Central memory CD8-positive, alpha-beta T cell (primary cell): ENCODE data around the gene MED13L.

Experiments used
- ATAC-seq: fragments of 150-1000 bp; cut with Tn5 transposase; replicated peaks from 2 replicates; pipeline ENCODE4 v1.10.0; 2022; ENCODE audit warnings: mild to moderate bottlenecking, moderate FRiP score, moderate number of reproducible peaks; ENCODE audit not compliant: poor library complexity, severe bottlenecking; ENCODE audit errors: extremely low read depth
- DNase-seq, 2 donors: peaks; one replicate each; pipeline ENCODE4 v3.0.0; 2021; ENCODE audit warnings: low spot score in 2 of 2
- H3K27ac Mint-ChIP-seq: one replicate; pipeline ENCODE4 v1.8.0; 2022; ENCODE audit warnings: low read depth, mild to moderate bottlenecking, moderate library complexity, mixed read lengths
- H3K27me3 Mint-ChIP-seq: one replicate; pipeline ENCODE4 v1.8.0; 2022; ENCODE audit warnings: mixed read lengths
- H3K36me3 Mint-ChIP-seq: one replicate; pipeline ENCODE4 v1.8.0; 2022; ENCODE audit warnings: mild to moderate bottlenecking, moderate library complexity, mixed read lengths; ENCODE audit not compliant: insufficient read depth
- H3K4me1 Mint-ChIP-seq: one replicate; pipeline ENCODE4 v1.8.0; 2022; ENCODE audit warnings: mixed read lengths
- H3K4me3 Mint-ChIP-seq: one replicate; pipeline ENCODE4 v1.8.0; 2022; ENCODE audit warnings: mild to moderate bottlenecking, moderate library complexity, mixed read lengths
- H3K9me3 Mint-ChIP-seq: one replicate; pipeline ENCODE4 v1.8.0; 2022; ENCODE audit warnings: mixed read lengths

Gene MED13L

GRCh38 chr12:116171549-116171948, 105.9 kb downstream of the MED13L start:
- DNase-seq (no peak), ATAC-seq (no peak)
- Mint-ChIP-seq H3K9me3 (no peaks in the 10 kb centered on the region), H3K4me1 (peaks cover 54% of the 10 kb centered on the region), H3K27ac (peak overlapping the region; percentile 87), H3K36me3 (peaks cover 1% of the 10 kb centered on the region), H3K4me3 (peak overlapping the region; percentile 66), H3K27me3 (no peaks in the 10 kb centered on the region)

- no peaks in the 10 kb centered on the region for H3K9me3 Mint-ChIP-seq
- H3K36me3 Mint-ChIP-seq = peaks cover 4% of the 10 kb centered on the region
- H3K4me1 Mint-ChIP-seq = peaks cover 52% of the 10 kb centered on the region
- no peak for DNase-seq
- no peak overlapping the region for H3K27ac Mint-ChIP-seq
- no peak overlapping the region for H3K4me3 Mint-ChIP-seq
- no peak for ATAC-seq
- H3K27me3 Mint-ChIP-seq = no peaks in the 10 kb centered on the region
Observed at GRCh38 chr12:116169071-116169470, 108.4 kb downstream of the MED13L start.

GRCh38 chr12:116166306-116166705, 111.2 kb downstream of the MED13L start:
- no peak for ATAC-seq
- Mint-ChIP-seq H3K9me3 (no peaks in the 10 kb centered on the region), H3K4me1 (peaks cover 41% of the 10 kb centered on the region), H3K4me3 (no peak overlapping the region), H3K36me3 (peaks cover 4% of the 10 kb centered on the region), H3K27me3 (no peaks in the 10 kb centered on the region), H3K27ac (peak overlapping the region; percentile 38)
- no peak for DNase-seq

GRCh38 chr12:116165036-116165425, 112.5 kb downstream of the MED13L start:
- no peak overlapping the region for H3K4me3 Mint-ChIP-seq

GRCh38 chr12:116164250-116165035, 113.0 kb downstream of the MED13L start:
- ATAC-seq (no peak), DNase-seq (no peak)
- H3K36me3 Mint-ChIP-seq = peaks cover 4% of the 10 kb centered on the region
- H3K4me1 Mint-ChIP-seq = peaks cover 44% of the 10 kb centered on the region
- H3K27me3 Mint-ChIP-seq = no peaks in the 10 kb centered on the region
- no peaks in the 10 kb centered on the region for H3K9me3 Mint-ChIP-seq
- no peak overlapping the region for H3K27ac Mint-ChIP-seq
- H3K4me3 Mint-ChIP-seq = no peak overlapping the region

More at GRCh38 chr12:116165036-116165425, 112.5 kb downstream of the MED13L start:
- ATAC-seq (no peak), DNase-seq (no peak)
- H3K27ac Mint-ChIP-seq = no peak overlapping the region
- peaks cover 4% of the 10 kb centered on the region for H3K36me3 Mint-ChIP-seq
- no peaks in the 10 kb centered on the region for H3K27me3 Mint-ChIP-seq
- no peaks in the 10 kb centered on the region for H3K9me3 Mint-ChIP-seq
- H3K4me1 Mint-ChIP-seq = peaks cover 44% of the 10 kb centered on the region

GRCh38 chr12:116162071-116162470, 115.4 kb downstream of the MED13L start:
- Mint-ChIP-seq H3K27me3 (no peaks in the 10 kb centered on the region), H3K27ac (no peak overlapping the region), H3K36me3 (peaks cover 5% of the 10 kb centered on the region), H3K9me3 (no peaks in the 10 kb centered on the region), H3K4me3 (no peak overlapping the region), H3K4me1 (peaks cover 61% of the 10 kb centered on the region)
- no peak for DNase-seq
- ATAC-seq = no peak

GRCh38 chr12:116161588-116161987, 115.9 kb downstream of the MED13L start:
- Mint-ChIP-seq H3K27ac (no peak overlapping the region), H3K27me3 (no peaks in the 10 kb centered on the region), H3K36me3 (peaks cover 5% of the 10 kb centered on the region), H3K9me3 (no peaks in the 10 kb centered on the region), H3K4me1 (peaks cover 62% of the 10 kb centered on the region), H3K4me3 (no peak overlapping the region)
- ATAC-seq (no peak), DNase-seq (no peak)

GRCh38 chr12:116160883-116161458, 116.5 kb downstream of the MED13L start:
- DNase-seq = no peak
- no peaks in the 10 kb centered on the region for H3K27me3 Mint-ChIP-seq
- no peaks in the 10 kb centered on the region for H3K9me3 Mint-ChIP-seq
- H3K4me3 Mint-ChIP-seq = no peak overlapping the region
- peaks cover 60% of the 10 kb centered on the region for H3K4me1 Mint-ChIP-seq
- H3K36me3 Mint-ChIP-seq = peaks cover 5% of the 10 kb centered on the region
- ATAC-seq = no peak
- no peak overlapping the region for H3K27ac Mint-ChIP-seq

- H3K27ac Mint-ChIP-seq = no peak overlapping the region
- H3K9me3 Mint-ChIP-seq = no peaks in the 10 kb centered on the region
- no peak overlapping the region for H3K4me3 Mint-ChIP-seq
- H3K36me3 Mint-ChIP-seq = peaks cover 2% of the 10 kb centered on the region
- DNase-seq (no peak), ATAC-seq (no peak)
- H3K4me1 Mint-ChIP-seq = peaks cover 53% of the 10 kb centered on the region
- no peaks in the 10 kb centered on the region for H3K27me3 Mint-ChIP-seq
Observed at GRCh38 chr12:116160231-116160630, 117.3 kb downstream of the MED13L start.

GRCh38 chr12:116159593-116160200, 117.8 kb downstream of the MED13L start:
- DNase-seq (no peak), ATAC-seq (no peak)
- H3K36me3 Mint-ChIP-seq = peaks cover 2% of the 10 kb centered on the region
- no peaks in the 10 kb centered on the region for H3K9me3 Mint-ChIP-seq
- no peak overlapping the region for H3K4me3 Mint-ChIP-seq
- H3K27me3 Mint-ChIP-seq = no peaks in the 10 kb centered on the region
- H3K27ac Mint-ChIP-seq = no peak overlapping the region
- peaks cover 49% of the 10 kb centered on the region for H3K4me1 Mint-ChIP-seq

GRCh38 chr12:116159175-116159574, 118.3 kb downstream of the MED13L start:
- peaks cover 45% of the 10 kb centered on the region for H3K4me1 Mint-ChIP-seq
- no peak overlapping the region for H3K27ac Mint-ChIP-seq
- no peak for ATAC-seq

GRCh38 chr12:116157845-116158267, 119.6 kb downstream of the MED13L start:
- Mint-ChIP-seq H3K27me3 (no peaks in the 10 kb centered on the region), H3K4me3 (peak overlapping the region; percentile 11), H3K4me1 (peaks cover 51% of the 10 kb centered on the region), H3K27ac (no peak overlapping the region), H3K36me3 (peaks cover 2% of the 10 kb centered on the region), H3K9me3 (no peaks in the 10 kb centered on the region)
- no peak for ATAC-seq
- no peak for DNase-seq

More at GRCh38 chr12:116159175-116159574, 118.3 kb downstream of the MED13L start:
- H3K36me3 Mint-ChIP-seq = peaks cover 2% of the 10 kb centered on the region
- no peaks in the 10 kb centered on the region for H3K27me3 Mint-ChIP-seq
- no peak for DNase-seq
- no peaks in the 10 kb centered on the region for H3K9me3 Mint-ChIP-seq
- H3K4me3 Mint-ChIP-seq = no peak overlapping the region

GRCh38 chr12:116156614-116157013, 120.9 kb downstream of the MED13L start:
- no peaks in the 10 kb centered on the region for H3K9me3 Mint-ChIP-seq
- no peak overlapping the region for H3K27ac Mint-ChIP-seq
- DNase-seq = no peak
- no peaks in the 10 kb centered on the region for H3K27me3 Mint-ChIP-seq
- ATAC-seq = no peak
- H3K36me3 Mint-ChIP-seq = peaks cover 3% of the 10 kb centered on the region
- H3K4me1 Mint-ChIP-seq = peaks cover 57% of the 10 kb centered on the region
- no peak overlapping the region for H3K4me3 Mint-ChIP-seq
